PC-9 (cell line): Measurements from ENCODE around the gene WNT9A. TPM values are rescaled to one million over a fixed set of nuclear protein-coding genes. Genes with fewer than 3 reads are reported as not detected.

Source experiments
- BruUV-seq: library from RNA; stranded (reverse); fragments of 400-500 nt; replicated peaks from 2 replicates; lab custom pipeline; 2021; lab: Mats Ljungman, UMichigan
- CTCF ChIA-PET: fragments of 300-600 bp; sonication (Branson Sonifier 250); formaldehyde crosslinking; loops from one replicate; lab custom pipeline; 2022; ENCODE audit warnings: antibody characterized with exemption; lab: Charles Lee
- POLR2A ChIA-PET: fragments of 300-600 bp; sonication (Branson Sonifier 250); formaldehyde crosslinking; loops from one replicate; lab custom pipeline; 2022; ENCODE audit warnings: antibody characterized with exemption; ENCODE audit not compliant: unreplicated experiment; lab: Charles Lee
- DNase-seq, 2 experiments: peaks; one replicate each; pipeline versions ENCODE4 v3.0.0 to v3.0.0-alpha.2; 2015 to 2022; ENCODE audit warnings: mixed read lengths in 1 of 2
- H2AFZ ChIP-seq: fragments of 200-600 bp; sonication (generic); 2 replicates; pipeline ENCODE4 v1.8.1; 2017; ENCODE audit warnings: antibody characterized with exemption
- H3F3A ChIP-seq: fragments of 200-600 bp; sonication (generic); 2 replicates; pipeline ENCODE4 v1.8.1; 2017; ENCODE audit warnings: antibody characterized with exemption, mild to moderate bottlenecking, low read depth; ENCODE audit not compliant: insufficient read depth
- H3K27ac ChIP-seq: fragments of 200-600 bp; sonication (generic); 2 replicates; pipeline ENCODE4 v1.6.1; 2016; ENCODE audit warnings: mixed run types
- H3K27me3 ChIP-seq: fragments of 200-600 bp; sonication (generic); 2 replicates; pipeline ENCODE4 v1.6.1; 2016; ENCODE audit warnings: low read depth, mixed run types; ENCODE audit not compliant: insufficient read depth
- H3K36me3 ChIP-seq: fragments of 200-600 bp; sonication (generic); 2 replicates; pipeline ENCODE4 v1.6.1; 2016; ENCODE audit warnings: low read depth, mixed run types
- H3K4me1 ChIP-seq: fragments of 200-600 bp; sonication (generic); replicated peaks from 2 replicates; pipeline ENCODE4 v1.6.1; 2016; ENCODE audit warnings: mixed run types; ENCODE audit not compliant: insufficient read depth
- H3K4me2 ChIP-seq: fragments of 200-600 bp; sonication (generic); 2 replicates; pipeline ENCODE4 v1.6.1; 2017; ENCODE audit warnings: mixed run types
- H3K4me3 ChIP-seq: fragments of 200-600 bp; sonication (generic); 2 replicates; pipeline ENCODE4 v1.6.1; 2016; ENCODE audit warnings: mixed run types
- H3K79me2 ChIP-seq: fragments of 200-600 bp; sonication (generic); 2 replicates; pipeline ENCODE4 v1.6.1; 2017; ENCODE audit warnings: low read depth, mixed run types
- H3K9me2 ChIP-seq: fragments of 200-600 bp; sonication (generic); 2 replicates; pipeline ENCODE4 v1.8.1; 2017; ENCODE audit warnings: mild to moderate bottlenecking; ENCODE audit not compliant: insufficient read depth
- H3K9me3 ChIP-seq: fragments of 200-600 bp; sonication (generic); 2 replicates; pipeline ENCODE4 v1.8.1; 2016; ENCODE audit warnings: low read depth; ENCODE audit not compliant: insufficient read depth
- H4K20me1 ChIP-seq: fragments of 200-600 bp; sonication (generic); 2 replicates; pipeline ENCODE4 v1.8.1; 2017; ENCODE audit not compliant: insufficient read depth
- EZH2 ChIP-seq: fragments of 200-600 bp; sonication (generic); IDR thresholded peaks from 2 replicates; pipeline ENCODE4 v1.8.0; 2017; ENCODE audit warnings: antibody characterized with exemption, low read depth
- intact Hi-C: fragments of 100-400 bp; cut with micrococcal nuclease; formaldehyde crosslinking; loops from one replicate; pipeline ENCODE4 v1.10.0; 2022; ENCODE audit not compliant: unreplicated experiment
- total RNA-seq: library from RNA; stranded (reverse); gene quantifications from 2 replicates; pipeline ENCODE4 v1.2.3, GENCODE V29; 2021
- TF ChIP-seq, protein P1 (sequence below): fragments of 200-600 bp; sonication (generic); conservative IDR thresholded peaks from 2 replicates; pipeline ENCODE4 v1.6.1; 2017; ENCODE audit warnings: mixed run types, antibody characterized with exemption, mild to moderate bottlenecking, moderate library complexity

WNT9A gene
- total RNA-seq, 1 experiment from 2014 or later = 42.4 TPM

GRCh38 chr1:227924168-227924832, 23.4 kb downstream of the WNT9A start:
- Histone ChIP-seq H3K4me3 (no peak overlapping the region), H3F3A (no peaks in the 10 kb centered on the region), H3K9me3 (no peaks in the 10 kb centered on the region), H3K27me3 (no peaks in the 10 kb centered on the region), H3K27ac (no peak overlapping the region), H4K20me1 (no peaks in the 10 kb centered on the region), H3K4me1 (no peaks in the 10 kb centered on the region), H3K4me2 (no peak overlapping the region), H3K9me2 (no peaks in the 10 kb centered on the region), H2AFZ (no peak overlapping the region), H3K79me2 (no peaks in the 10 kb centered on the region), H3K36me3 (no peaks in the 10 kb centered on the region)
- TF ChIP-seq EZH2 = no peak
- TF ChIP-seq, protein P1, sequence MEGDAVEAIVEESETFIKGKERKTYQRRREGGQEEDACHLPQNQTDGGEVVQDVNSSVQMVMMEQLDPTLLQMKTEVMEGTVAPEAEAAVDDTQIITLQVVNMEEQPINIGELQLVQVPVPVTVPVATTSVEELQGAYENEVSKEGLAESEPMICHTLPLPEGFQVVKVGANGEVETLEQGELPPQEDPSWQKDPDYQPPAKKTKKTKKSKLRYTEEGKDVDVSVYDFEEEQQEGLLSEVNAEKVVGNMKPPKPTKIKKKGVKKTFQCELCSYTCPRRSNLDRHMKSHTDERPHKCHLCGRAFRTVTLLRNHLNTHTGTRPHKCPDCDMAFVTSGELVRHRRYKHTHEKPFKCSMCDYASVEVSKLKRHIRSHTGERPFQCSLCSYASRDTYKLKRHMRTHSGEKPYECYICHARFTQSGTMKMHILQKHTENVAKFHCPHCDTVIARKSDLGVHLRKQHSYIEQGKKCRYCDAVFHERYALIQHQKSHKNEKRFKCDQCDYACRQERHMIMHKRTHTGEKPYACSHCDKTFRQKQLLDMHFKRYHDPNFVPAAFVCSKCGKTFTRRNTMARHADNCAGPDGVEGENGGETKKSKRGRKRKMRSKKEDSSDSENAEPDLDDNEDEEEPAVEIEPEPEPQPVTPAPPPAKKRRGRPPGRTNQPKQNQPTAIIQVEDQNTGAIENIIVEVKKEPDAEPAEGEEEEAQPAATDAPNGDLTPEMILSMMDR = no peak
- intact Hi-C loops = no loop called here
- ChIA-PET CTCF (no interaction called here), POLR2A (no interaction called here)
- no peak for DNase-seq
- BruUV-seq = no TSS peak

- no TSS peak for BruUV-seq
- no peak overlapping the region for H3K4me3 ChIP-seq
- H3K4me2 ChIP-seq = no peak overlapping the region
- no peak for DNase-seq
- H3K9me3 ChIP-seq = no peaks in the 10 kb centered on the region
- POLR2A ChIA-PET = no interaction called here
- H3K36me3 ChIP-seq = no peaks in the 10 kb centered on the region
- H3F3A ChIP-seq = no peaks in the 10 kb centered on the region
- no peaks in the 10 kb centered on the region for H3K9me2 ChIP-seq
- TF ChIP-seq EZH2 = no peak
- TF ChIP-seq, protein P1 = no peak
- no peaks in the 10 kb centered on the region for H4K20me1 ChIP-seq
- CTCF ChIA-PET = no interaction called here
- no peak overlapping the region for H3K27ac ChIP-seq
- H3K79me2 ChIP-seq = no peaks in the 10 kb centered on the region
- intact Hi-C loops = no loop called here
- H3K27me3 ChIP-seq = no peaks in the 10 kb centered on the region
- no peak overlapping the region for H2AFZ ChIP-seq
- no peaks in the 10 kb centered on the region for H3K4me1 ChIP-seq
These were observed 24.2 kb downstream of the WNT9A start for GRCh38 chr1:227923353-227924167.

DNA sequence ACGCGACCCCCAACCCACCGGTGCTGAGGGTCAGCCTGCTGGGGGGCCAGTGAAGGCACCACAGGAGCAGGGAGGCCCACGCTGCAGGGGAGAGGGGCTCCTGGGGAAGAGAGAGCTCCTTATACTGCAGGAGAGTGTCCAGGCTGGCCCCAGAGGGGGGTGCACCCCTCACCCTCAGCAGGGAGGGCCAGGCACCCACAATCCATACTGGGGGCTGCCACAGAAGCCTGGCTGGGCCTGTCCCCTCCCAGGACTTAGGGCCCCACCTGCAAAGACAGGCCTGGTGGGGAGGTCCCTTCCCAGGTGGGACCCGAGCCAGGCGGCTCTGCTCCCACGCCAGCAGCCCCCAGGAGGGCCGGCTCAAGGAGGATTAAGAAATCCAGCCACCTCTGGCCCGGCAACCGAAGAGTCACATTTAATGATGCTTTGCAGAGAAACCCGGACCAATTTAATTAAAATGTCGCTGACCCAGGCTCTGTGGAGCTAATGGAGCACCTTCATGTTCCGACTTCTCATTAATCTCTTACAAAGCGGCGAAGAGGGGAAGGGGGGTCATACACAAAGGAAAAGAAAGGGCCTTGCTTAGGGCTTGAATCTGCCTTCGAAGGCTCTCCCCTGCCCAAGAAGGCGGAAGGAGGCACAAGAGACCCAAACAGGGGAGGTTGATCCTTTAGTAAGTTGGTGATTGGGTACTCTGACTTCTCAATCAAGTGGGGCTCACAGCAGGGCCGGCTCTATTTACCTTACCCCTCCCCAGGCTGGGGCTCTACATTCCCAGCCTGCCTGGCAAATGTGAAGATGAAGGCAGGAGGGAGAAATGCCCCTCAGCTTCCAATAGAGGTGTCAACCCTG, 25.0 kb downstream of the WNT9A start:
- BruUV-seq = no TSS peak
- Histone ChIP-seq H2AFZ (no peak overlapping the region), H3K27ac (no peak overlapping the region), H4K20me1 (no peaks in the 10 kb centered on the region), H3K9me3 (no peaks in the 10 kb centered on the region), H3K4me2 (no peak overlapping the region), H3K9me2 (no peaks in the 10 kb centered on the region), H3K36me3 (no peaks in the 10 kb centered on the region), H3K79me2 (no peaks in the 10 kb centered on the region), H3K4me1 (no peaks in the 10 kb centered on the region), H3K4me3 (no peak overlapping the region), H3F3A (no peaks in the 10 kb centered on the region), H3K27me3 (no peaks in the 10 kb centered on the region)
- no peak for DNase-seq
- no peak for TF ChIP-seq EZH2
- TF ChIP-seq, protein P1 = no peak
- POLR2A ChIA-PET = no interaction called here
- CTCF ChIA-PET = no interaction called here
- intact Hi-C loops = no loop called here
